HCT116 (cell line): Measurements from ENCODE around the gene CYP3A7.

Experiments
- CEBPB ChIP-seq: IDR thresholded peaks from 2 replicates; pipeline ENCODE4 v1.6.1; 2012; ENCODE audit warnings: low read depth
- CTCF ChIP-seq, 3 experiments: fragments of 200-600 bp in 1 of 3; sonication (generic) in 1 of 3; IDR thresholded peaks in 2 of 3; conservative IDR thresholded peaks in 1 of 3; 2 replicates each; pipeline ENCODE4 v1.5.1; 2012 to 2017; ENCODE audit warnings: low read depth in 2 of 3, low read length in 2 of 3, antibody characterized with exemption in 1 of 3, borderline replicate concordance in 1 of 3, control low read depth in 1 of 3, mild to moderate bottlenecking in 1 of 3, mixed read lengths in 1 of 3, mixed run types in 1 of 3, moderate library complexity in 1 of 3; ENCODE audit not compliant: insufficient read depth in 1 of 3
- EZH2 ChIP-seq: fragments of 200-600 bp; sonication (generic); IDR thresholded peaks from 2 replicates; pipeline ENCODE4 v1.6.1; 2017; ENCODE audit warnings: antibody characterized with exemption, mixed run types
- POLR2A ChIP-seq: IDR thresholded peaks from 2 replicates; pipeline ENCODE4 v1.7.0; 2011; ENCODE audit warnings: borderline replicate concordance; ENCODE audit not compliant: insufficient read depth, insufficient read length; ENCODE audit errors: extremely low read depth
- POLR2AphosphoS5 ChIP-seq: IDR thresholded peaks from 2 replicates; pipeline ENCODE4 v1.6.1; 2011; ENCODE audit warnings: mild to moderate bottlenecking, low read depth, low read length, moderate library complexity
- RAD21 ChIP-seq: IDR thresholded peaks from 2 replicates; pipeline ENCODE4 v1.6.1; 2012; ENCODE audit warnings: low read depth, mild to moderate bottlenecking
- REST ChIP-seq: IDR thresholded peaks from 2 replicates; pipeline ENCODE4 v1.6.1; 2012; ENCODE audit warnings: low read depth
- SIN3A ChIP-seq: IDR thresholded peaks from 2 replicates; pipeline ENCODE4 v1.6.1; 2012; ENCODE audit warnings: low read depth
- ZFX ChIP-seq: fragments of 450-650 bp; IDR thresholded peaks from 2 replicates; pipeline ENCODE4 v1.6.1; 2017

- TF ChIP-seq RAD21 = no peak
- no peak for TF ChIP-seq REST
- TF ChIP-seq CTCF (IDR thresholded peaks at IDR 0.05 in 2 of 3, conservative IDR thresholded peaks at IDR 0.05 in 1 of 3; ENCODE audit: borderline replicate concordance in 1 of 3, insufficient read depth in 1 of 3, low read depth in 2 of 3, low read length in 2 of 3) = no peak
- TF ChIP-seq SIN3A = no peak
- no peak for TF ChIP-seq EZH2
- TF ChIP-seq POLR2A = no peak
- no peak for TF ChIP-seq CEBPB
- TF ChIP-seq POLR2AphosphoS5 = no peak
- no peak for TF ChIP-seq ZFX
Observed at GRCh38 chr7:99784007-99784406, 49.0 kb upstream of the CYP3A7 start, which contains the start of gene CYP3A4.
